Stimulated activated CD8-positive, alpha-beta memory T cell treated with anti-CD3 and anti-CD28 coated beads, Interleukin-2, amount 100 ng/mL, for 48 hours (primary cell): Measurements from ENCODE around the gene CACTIN.
"Not testable (repeated sequence)": the region's sequence is repeated elsewhere in the genome, so short reads cannot be mapped to it uniquely, and the experiment has no call there.

Experiments used
- DNase-seq, 2 donors: peaks; one replicate each; pipeline ENCODE4 v3.0.0-alpha.2; 2020; ENCODE audit warnings: low read depth in 2 of 2

Gene CACTIN

DNA sequence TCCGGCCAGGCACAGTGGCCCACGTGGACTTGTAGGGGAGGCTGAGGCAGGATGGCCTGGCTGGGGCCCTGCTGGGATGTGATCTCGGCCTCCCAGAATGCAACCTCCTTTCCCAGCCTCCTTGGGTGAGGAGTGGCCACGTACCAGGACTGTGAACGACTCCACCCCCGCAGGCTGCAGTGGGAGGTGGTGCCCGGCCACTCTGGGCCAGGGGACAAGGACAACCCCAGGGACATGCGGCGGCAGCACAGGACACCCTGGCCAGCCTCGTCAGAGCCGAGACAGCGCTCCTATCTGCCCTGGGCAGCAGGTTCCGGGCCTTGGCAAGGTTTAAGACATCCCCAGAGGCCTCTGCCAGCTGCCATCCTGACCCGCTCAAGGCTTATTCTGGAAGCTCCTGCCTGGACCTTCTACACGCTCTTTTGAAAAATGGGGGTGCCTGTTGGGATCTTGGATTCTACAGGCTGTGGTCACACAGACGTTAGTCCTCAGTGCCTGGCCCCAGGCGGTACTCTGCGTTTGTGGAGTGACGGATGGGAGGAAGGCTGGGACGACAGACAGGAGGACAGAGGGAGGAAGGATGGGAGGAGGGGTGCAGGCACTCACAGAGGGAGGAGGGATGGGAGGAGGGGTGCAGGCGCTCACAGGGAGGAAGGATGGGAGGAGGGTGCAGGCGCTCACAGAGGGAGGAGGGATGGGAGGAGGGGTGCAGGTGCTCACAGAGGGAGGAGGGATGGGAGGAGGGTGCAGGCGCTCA, 19.9 kb upstream of the CACTIN start:
- no peak for DNase-seq

DNA sequence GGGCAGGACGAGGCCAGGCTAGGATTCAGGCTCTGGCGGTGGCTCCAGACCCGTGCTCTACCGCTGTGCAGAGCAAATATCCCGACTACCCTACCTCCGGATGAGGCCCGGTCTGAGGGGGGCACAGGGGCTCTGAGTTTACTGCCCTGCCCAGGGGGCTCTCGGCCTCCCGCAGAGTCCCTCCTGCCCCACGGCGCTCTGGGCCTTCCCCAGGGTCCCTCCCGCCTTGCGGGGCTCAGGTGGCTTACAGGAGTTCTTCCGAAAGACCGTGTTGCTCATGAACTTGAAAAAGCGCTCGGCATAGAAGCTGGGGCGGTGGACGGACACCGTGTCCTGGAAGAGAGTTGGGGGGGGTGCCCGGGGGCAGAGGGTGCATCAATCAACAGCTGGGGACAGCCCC, 19.1 kb upstream of the CACTIN start:
- DNase-seq: no peak

DNA sequence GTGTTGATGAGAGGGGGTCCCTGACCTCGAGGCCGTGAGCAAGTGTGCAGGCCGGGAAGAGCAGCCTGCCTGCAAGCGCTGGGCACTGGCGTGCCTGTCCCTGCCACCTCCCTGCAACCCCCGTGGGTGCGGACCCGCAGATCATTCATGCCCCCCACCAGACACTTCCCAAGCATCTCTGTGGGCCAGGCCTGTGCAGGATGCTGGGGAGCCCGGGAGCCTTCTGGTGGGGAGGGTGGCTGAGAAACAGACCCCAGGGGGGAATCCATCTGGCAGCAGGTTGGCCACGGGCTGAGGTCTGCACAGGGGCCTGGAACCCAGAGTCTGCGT, 18.4 kb upstream of the CACTIN start:
- DNase-seq: no peak

DNA sequence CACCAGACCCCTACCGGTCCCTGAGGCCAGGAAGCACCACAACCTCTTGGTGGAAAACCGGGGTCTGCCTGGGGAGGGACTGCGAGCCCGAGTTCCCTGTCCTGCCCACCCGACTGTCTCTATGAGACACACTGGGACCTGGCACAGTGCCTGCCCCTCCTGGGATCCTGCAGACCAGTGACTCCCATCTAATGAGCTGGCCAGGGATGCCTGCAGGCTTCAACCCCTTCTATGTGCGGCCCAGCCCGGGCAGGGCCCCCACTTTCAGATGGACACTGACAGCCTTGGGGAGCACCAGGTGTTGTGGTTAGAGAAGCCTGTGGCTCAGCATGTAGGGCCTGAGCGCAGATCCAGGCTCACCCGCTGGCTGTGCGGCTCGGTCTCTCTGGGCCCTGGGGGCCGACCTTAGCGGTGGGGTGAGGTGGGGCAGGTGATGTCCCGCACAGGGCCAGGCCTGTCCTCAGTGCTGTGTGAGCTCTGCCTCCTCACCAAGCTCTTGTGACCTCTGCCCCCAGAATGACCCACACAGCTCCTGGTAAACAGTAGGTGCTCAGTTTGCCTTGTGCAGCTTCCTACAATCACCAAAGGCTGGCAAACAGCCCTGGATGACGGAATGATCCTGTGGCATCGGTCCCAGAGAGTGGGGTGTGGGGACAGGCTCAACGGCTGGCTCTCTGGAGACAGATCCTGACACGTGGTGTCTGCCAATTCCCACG, 17.9 kb upstream of the CACTIN start:
- no peak for DNase-seq

DNA sequence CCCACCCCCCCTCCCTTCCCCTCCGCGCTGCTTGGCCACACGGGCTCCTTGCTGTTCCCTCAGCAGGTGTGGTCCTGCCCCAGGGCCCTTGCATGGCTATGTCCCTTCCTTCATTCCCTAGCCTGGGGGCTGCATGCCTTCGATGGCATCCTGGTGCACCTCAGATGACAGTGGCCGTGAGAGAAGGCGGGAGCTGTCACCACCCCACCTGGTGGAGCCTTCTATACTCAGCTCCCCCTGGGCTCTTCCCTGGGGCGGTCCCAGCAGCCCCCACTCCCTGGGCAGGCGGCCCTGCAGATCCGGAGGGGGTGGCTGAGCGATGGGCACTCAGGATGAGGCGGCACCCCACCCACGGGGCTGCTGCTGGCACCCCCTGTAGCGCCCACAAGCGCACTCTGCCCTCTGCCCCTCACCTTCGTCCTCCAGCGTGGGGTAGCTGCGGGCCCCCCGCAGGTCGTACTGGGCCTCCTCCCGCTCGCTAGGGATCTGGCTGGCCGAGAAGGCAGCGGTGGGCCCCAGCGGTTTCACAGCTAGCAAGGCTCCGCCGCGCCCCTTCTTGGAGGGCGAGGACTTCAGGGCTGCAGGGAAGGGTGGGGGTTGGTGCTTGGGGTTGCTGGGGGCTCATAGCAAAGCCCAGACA, 17.2 kb upstream of the CACTIN start:
- no peak for DNase-seq

DNA sequence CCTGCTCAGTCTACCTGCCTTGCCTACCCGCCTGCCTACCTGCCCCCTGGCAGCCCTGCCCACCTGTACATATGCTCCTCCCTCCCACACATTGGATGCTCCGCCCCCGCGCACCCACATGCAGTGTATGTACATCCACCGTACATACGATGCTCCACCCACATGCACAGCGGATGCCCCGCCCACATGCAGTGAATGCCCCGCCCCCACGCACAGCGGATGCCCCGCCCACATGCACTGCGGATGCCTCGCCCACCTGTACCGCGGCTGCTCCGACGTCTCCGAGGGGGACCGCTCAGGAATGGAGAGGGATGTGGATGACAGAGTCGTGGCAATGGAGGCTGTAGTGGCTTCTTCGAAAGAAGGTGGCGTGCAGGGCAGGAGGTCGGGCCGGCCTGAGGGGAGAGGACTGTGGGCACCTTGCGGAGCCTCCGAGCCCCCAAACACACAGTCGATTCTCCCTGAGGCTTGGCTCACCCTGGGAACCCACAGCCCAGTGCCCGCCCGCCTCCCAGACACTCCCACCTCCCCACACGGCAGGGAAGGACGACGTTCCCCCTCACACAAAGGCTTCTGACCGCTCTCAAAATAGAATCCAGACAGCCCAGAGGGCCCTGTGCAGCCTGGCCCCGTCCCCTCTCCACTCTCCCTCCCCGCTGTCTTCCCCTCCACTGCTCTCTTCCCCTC, 16.5 kb upstream of the CACTIN start:
- DNase-seq: peak in 1 of 2 donors; percentile 14

DNA sequence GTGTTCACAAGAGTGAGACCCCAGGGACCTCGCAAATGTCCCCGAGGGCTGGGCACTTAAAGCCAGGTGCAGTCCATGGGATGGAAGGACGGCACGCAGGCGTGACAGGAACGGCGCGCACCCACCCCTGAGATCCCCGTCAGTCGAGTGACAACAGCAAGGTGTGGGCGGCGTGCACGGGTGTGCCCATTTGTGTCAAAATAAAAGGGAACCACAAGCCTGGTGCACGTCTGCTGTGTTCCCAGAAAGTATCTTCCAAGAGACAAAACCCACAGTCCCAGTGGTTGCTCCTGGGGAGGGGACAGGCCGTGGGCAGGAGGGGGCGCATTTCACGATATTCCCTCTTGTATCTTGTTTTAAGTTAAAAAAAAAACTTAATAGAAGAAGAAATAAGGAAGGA, 15.7 kb upstream of the CACTIN start:
- DNase-seq: no peak

DNA sequence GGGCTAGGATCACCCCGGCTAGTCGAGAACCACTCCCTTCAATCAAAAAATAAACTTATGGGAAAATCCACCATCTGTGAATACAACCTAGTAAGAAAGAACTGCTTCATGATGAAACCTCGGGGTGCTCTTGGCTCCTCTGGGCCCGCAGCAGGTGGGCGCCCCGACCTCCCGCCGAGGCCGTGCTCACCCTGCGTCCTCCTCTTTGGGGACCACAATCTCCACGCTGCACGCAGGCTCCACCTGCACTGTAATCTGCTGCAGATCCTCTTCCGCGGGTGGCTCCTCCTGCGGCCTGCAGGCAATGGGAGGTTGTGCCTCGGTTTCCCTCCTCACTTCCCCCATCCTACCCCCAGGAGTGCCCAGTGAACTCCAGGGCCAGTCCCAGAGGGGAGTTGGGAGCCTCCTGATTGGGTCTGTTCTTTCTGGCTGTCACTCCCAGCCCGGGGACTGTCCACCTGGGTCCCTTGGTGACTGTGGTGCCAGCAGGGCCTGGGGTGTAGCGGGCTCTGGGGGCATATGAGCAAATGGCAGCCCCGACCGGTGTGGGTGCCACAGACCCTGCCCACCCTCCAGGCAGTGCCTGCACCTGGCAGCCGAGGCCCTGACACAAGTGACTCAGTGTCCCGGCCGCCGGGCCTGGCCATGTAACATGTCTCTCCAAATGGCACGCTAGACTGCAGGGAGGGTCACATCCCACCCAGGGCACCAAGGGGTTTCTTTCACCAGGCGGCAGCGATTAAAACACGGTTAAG, 15.1 kb upstream of the CACTIN start:
- DNase-seq: no peak

DNA sequence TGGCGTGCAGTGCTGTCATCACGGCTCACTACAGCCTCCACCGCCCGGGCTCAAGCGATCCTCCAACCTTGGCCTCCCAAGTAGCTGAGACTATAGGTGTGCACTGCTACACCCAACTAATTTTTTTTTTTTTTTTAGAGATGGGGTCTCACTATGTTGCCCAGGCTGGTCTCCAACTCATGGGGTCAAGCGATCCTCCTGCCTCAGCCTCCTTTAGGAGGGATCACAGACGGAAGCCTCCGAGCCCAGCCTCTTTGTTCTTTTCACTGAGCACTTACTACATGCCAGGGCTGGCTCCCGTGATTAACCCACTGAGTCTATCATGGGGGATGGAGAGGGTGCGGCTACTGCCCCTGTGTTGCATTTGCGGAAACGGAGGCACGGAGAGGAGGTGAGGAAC, 12.9 kb upstream of the CACTIN start:
- no peak for DNase-seq

DNA sequence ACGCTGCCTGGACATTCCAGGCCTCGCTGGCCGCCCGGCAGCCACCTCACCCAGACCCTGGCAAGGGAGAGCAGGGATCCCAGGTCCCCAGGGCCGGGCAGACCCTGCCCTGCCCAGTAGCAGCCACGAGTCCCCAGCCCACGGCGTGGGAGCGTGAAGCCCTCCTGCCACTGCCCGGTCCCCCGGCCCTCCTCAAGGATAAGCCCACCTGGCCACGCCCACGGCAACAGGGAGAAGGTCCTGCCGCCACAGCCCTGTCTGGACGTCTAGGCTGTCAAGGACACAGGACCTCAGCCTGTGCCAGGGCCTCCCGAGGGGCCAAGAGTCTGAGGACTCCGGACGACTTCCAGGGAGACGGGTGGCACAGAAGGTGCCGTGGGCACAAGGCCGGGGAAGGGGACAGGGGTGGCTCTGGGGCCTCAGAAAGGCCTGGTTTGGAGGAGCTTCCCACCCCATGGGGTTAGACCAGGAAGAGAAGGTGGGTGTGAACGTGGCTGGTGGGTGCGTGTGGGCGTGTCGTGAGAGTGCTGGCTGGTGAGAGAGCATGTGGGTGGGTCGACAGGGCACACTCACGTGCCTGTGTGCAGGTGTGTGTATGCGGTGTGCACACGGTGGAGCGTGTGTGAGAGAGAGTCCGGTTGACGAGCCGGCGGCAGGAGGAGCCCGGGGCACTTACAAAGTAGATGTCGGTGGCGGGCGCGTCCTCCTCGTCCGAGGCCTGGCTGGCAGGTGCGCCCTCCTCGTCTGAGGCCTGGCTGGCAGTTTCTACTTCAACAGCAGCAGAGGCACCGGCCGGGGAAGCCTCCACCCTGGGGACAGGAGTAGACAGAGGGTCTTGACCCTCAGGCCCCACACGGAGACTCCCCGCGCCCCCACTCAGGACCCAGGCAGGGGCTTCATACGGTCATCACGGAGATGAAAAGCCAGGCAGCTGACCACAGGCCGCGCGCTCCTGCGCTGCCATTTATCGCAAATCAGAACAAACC, 11.9 kb upstream of the CACTIN start:
- DNase-seq: no peak

DNA sequence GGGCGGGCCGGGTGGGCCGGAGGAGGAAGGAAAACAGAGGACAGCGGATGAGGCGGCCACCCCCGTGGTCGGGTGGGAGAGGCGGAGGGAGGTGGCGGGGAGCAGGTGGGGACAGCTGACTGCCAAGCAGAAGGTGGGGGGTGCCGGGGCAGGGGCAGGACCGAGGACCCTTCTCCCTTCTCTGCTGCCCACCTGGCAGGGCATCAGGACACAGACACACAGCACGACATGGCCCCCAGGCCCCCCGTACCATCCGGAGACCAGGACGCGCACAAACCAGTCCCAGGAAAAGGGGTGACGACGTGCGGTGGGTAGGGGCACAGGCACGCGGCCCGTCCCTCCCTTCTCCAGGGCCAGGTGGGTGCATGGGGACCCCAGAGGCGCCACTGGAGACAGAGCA, 11.0 kb upstream of the CACTIN start:
- no peak for DNase-seq

DNA sequence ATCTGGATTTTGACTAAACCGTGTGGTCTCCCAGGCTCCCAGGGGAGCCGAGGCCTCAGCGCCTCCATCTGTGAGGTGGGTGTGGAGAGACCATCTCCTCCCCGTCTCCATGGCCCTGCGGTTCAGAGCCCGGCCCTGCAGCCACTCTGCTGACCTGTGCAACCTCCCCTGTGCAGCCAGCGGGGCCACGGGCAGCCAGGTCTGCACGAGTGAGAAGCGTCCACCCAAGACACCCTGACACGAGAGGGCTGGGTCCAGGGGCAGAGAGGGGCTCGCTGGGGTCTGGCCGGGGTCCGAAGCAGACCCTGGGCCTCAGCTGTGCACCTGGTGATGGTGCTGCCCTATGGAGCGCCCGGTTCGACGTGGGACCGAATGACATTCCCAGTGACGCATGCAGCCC, 10.4 kb upstream of the CACTIN start:
- DNase-seq: no peak

DNA sequence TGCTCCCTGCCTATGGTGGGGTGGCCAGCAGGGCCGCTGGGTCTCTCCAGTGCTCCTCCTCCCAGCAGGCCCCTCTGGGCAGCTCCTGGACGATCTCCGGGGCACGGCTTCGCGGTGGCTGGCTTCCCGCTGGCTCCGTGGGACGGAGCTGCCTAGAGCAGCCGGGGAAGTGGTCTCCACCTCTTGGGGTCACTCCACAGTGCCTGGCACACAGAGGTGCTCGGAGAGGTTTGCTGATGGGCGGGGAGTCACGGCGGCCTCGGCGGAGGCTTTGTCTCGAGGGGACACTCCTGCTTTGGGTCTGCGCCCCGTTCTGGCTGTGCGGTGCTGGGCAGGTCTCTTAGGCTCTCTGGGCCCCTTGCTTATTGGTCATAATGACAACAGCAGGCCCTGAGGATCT, 9.9 kb upstream of the CACTIN start:
- DNase-seq: no peak

DNA sequence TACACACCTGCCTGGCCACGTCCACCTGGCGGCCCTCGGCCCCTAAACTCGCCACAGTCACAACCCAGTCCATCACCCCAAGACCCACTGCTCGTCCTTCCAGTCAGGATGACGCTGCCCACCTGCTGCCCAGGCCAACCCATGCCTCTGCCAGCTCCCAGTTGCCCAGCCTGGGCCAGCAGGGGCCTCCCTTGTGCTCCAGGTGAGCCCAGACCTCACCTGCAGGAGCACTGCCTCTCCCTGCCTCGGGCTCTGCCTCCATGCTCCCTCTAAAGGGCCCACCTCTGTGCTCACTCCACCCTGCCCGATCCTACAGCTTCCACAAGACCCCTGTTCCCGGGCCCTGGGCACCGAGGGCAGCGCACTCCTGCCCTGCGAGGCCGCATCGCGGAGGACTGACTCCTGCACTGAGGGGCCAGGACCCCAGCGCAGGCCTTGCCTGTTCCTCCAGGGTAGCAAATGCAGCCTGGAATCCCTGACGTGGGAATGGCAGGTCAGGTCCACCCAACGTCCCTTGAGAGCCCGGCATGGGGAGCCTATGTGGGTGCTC, 8.0 kb upstream of the CACTIN start:
- DNase-seq: no peak

DNA sequence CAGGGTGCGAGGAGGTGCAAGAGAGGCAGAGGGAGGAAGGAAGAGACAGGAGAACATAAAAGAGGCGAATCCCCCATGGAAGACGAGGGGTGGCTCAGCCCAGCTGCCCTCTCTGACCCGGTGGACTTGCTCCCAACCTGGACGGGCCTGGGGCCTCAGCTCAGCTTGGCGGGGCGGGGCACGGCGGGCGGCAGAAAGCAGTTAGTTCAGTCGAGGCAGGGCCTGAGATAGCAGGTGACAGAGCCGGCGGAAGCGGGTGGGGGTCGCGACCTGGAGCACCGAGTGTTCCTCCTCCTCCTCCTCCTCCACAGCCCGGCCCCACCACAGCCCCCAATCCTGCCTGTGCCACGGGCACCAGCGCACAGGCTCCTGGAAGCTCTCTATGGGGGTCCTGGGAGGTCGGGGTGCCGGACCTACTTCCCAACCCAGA, 7.0 kb upstream of the CACTIN start:
- no peak for DNase-seq

DNA sequence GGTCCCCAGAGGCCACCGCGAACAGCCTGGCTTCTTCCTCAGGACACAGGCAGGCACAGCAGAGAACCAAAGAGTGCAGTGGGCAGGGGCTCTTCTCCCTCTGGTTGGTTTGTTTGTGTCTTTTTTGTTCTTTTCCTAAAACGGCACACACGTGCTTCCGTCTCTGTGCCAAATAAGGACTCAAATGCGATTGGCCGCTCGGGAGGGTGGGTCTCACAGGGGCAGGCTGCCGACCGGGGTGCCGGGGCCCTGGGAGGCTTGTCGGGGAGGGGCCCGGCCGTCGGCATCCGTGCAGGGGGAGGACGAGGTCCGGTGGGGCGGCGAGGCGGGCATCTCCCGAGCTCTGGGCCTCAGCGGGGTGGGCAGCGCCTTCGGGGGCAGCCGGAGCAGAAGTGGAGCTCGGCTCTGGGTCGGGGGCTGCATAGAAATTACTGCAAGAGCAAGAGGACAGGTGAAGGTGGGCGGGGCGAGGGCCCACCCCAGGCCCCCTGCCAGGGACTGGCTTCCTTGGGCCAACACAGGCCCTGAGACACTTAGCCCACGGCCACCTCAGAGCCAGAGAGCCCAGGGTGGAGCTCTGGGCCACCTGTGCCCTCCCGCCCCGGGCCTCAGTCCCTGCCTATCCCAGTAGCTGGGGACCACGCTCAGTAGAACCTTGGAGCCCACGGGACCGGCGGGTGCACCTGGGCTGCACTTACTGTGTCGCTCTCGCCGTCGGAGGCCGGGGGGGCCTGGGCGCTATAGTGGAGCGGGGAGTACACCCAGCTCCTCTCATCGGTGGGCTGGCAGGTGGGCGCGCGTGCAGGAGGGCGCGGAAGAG, 6.4 kb upstream of the CACTIN start:
- no peak for DNase-seq

DNA sequence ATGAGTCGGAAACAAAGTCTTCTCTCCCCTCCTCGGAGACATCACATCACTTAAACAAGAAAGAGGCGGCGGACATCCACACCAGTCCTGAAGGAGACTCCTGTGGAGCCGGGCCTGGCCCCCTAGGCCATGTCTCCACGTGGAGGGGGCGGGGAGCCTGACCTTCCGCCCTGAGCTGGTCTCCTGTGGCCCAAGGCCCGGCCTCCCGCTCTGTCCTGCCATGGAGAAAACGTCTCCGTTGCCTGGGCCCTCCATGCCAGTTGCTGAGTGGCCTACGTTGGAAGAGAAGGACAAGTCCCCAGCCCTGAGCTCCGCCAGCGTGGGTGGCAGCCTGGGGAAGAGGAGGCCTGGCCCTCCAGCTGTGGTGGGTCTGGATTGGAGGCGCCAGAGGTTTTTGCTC, 5.5 kb upstream of the CACTIN start:
- no peak for DNase-seq

DNA sequence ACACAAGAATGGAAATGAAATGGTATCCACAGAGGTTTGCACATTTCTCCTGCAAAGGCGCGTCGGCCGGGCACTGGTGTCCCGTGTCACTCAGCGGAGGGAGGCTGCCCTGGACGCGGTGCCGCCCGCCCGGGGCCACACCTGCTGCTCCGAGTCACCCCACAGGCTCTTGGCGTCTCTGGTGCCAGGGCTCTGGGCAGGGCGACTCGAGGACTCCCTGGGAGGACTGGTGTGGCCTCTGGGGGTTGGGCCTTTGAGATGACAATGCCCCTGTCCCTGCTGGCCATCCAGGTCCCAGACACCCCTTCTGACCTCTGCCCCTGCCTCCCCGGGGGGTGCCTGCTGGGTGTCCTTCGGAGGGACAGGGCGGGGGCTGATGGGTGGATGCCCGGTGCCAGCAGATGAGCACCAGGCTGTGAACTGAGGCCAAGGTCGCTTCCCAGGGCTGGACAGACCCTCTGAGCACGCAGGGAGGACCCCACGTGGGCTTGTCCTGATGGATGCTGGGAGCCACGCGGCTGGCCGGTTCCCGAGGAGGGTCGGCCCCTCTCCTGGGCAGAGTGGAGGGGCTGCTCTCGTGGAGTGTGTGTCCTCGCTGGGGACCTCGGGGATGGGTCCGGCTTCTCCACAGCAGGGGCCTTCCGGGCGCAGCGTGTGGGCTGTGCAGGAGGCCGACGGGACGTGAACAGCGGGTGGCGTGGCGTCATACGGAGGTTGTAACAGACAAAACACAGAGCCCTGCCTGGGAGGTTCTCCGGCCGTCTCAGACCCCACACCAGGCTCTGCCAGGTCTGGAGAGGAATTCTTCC, 4.7 kb upstream of the CACTIN start:
- DNase-seq: no peak

DNA sequence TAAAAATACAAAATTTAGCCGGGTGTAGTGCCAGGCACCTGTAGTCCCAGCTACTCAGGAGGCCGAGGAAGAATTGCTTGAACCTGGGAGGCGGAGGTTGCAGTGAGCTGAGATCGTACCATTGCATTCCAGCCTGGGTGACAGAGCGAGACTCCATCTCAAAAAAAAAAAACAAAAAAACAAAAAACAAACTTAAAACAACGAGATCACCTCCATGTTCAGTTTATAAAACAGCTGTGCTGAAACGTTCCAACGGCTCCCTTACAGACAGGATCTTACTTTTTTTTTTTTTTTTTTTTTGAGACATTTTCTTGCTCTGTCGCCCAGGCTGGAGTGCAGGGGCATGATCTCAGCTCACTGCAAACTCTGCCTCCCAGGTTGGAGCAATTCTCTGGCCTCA, 2.2 kb upstream of the CACTIN start:
- not testable (repeated sequence) for DNase-seq
